Amniotic epithelial cell (primary cell): ENCODE results near the gene THAP12.
A peak's percentile ranks its signal among the peaks of the same experiment; 100 is the strongest.

Experiments
- DNase-seq: peaks from one replicate; pipeline ENCODE4 v3.0.0-alpha.2; 2010; ENCODE audit warnings: low read depth

Gene THAP12

GRCh38 chr11:76380159-76380976 is 564 bp downstream of the THAP12 start:
- peak; percentile 4 for DNase-seq

- DNase-seq, result no peak
Observed at GRCh38 chr11:76379807-76380158, 1.1 kb downstream of the THAP12 start.

- DNase-seq, result no peak
Observed at GRCh38 chr11:76376746-76377558, 4.0 kb downstream of the THAP12 start.

GRCh38 chr11:76371170-76371569 is 9.8 kb downstream of the THAP12 start:
- DNase-seq, result peak; percentile 84

- DNase-seq, result no peak
Observed at GRCh38 chr11:76369406-76369805, 11.5 kb downstream of the THAP12 start.

- DNase-seq, result no peak
Observed at GRCh38 chr11:76368490-76368889, 12.4 kb downstream of the THAP12 start.

- no peak for DNase-seq
Observed at GRCh38 chr11:76365038-76365679, 15.8 kb downstream of the THAP12 start.

- DNase-seq, result no peak
Observed at GRCh38 chr11:76362716-76363115, 18.2 kb downstream of the THAP12 start.

- no peak for DNase-seq
Observed at GRCh38 chr11:76361776-76362175, 19.2 kb downstream of the THAP12 start.

GRCh38 chr11:76361374-76361773 is 19.6 kb downstream of the THAP12 start:
- no peak for DNase-seq

- DNase-seq, result no peak
Observed at GRCh38 chr11:76355172-76355571, 25.8 kb downstream of the THAP12 start.

GRCh38 chr11:76348348-76348747 is 32.6 kb downstream of the THAP12 start:
- peak; percentile 4 for DNase-seq

- no peak for DNase-seq
Observed at GRCh38 chr11:76347466-76347865, 33.5 kb downstream of the THAP12 start.

GRCh38 chr11:76339221-76339620 is 41.7 kb downstream of the THAP12 start:
- peak; percentile 10 for DNase-seq

GRCh38 chr11:76337923-76338322 is 43.0 kb downstream of the THAP12 start:
- peak; percentile 29 for DNase-seq

- no peak for DNase-seq
Observed at GRCh38 chr11:76337469-76337868, 43.5 kb downstream of the THAP12 start.

GRCh38 chr11:76336597-76336996 is 44.3 kb downstream of the THAP12 start:
- no peak for DNase-seq

- no peak for DNase-seq
Observed at GRCh38 chr11:76335842-76336241, 45.1 kb downstream of the THAP12 start.

- DNase-seq, result no peak
Observed at GRCh38 chr11:76334826-76335389, 46.0 kb downstream of the THAP12 start.

- DNase-seq, result no peak
Observed at GRCh38 chr11:76330651-76331050, 50.3 kb downstream of the THAP12 start.

- DNase-seq, result no peak
Observed at GRCh38 chr11:76329983-76330382, 50.9 kb downstream of the THAP12 start.

- DNase-seq, result peak; percentile 82
Observed at GRCh38 chr11:76329084-76329648, 51.8 kb downstream of the THAP12 start.
